WTC11 (cell line): ENCODE results near the gene TMC3. TPM values are rescaled to one million over a fixed set of nuclear protein-coding genes. Genes with fewer than 3 reads are reported as not detected.

ENCODE experiments used
- ATAC-seq: fragments of 200-7000 bp; cut with Tn5 transposase; 2 replicates; pipeline ENCODE4 v1.10.0; 2021; ENCODE audit warnings: mild to moderate bottlenecking, moderate library complexity
- CTCF ChIA-PET: fragments of 300-600 bp; sonication (Branson Sonifier 250); formaldehyde crosslinking; loops from one replicate; lab custom pipeline; 2021; ENCODE audit warnings: antibody characterized with exemption; lab: Charles Lee
- POLR2A ChIA-PET: fragments of 350-600 bp; sonication (Branson Sonifier 250); formaldehyde crosslinking; loops from one replicate; lab custom pipeline; 2021; ENCODE audit warnings: antibody characterized with exemption; lab: Charles Lee
- DNase-seq: peaks from one replicate; pipeline ENCODE4 v3.0.0; 2021; ENCODE audit warnings: low spot score
- H3K27ac Mint-ChIP-seq: 2 replicates; pipeline ENCODE4 v1.8.0; 2021; ENCODE audit warnings: mixed read lengths
- H3K27me3 Mint-ChIP-seq: 2 replicates; pipeline ENCODE4 v1.8.0; 2021; ENCODE audit warnings: low read depth, mild to moderate bottlenecking, moderate library complexity, mixed read lengths
- H3K36me3 Mint-ChIP-seq: 2 replicates; pipeline ENCODE4 v1.8.0; 2021; ENCODE audit warnings: mixed read lengths
- H3K4me1 Mint-ChIP-seq: 2 replicates; pipeline ENCODE4 v1.8.0; 2022; ENCODE audit warnings: mixed read lengths
- H3K4me3 Mint-ChIP-seq: 2 replicates; pipeline ENCODE4 v1.8.0; 2021; ENCODE audit warnings: mild to moderate bottlenecking, moderate library complexity, mixed read lengths
- H3K9me3 Mint-ChIP-seq: 2 replicates; pipeline ENCODE4 v1.8.0; 2021; ENCODE audit warnings: mixed read lengths
- CREB1 ChIP-seq: sonication (generic); formaldehyde crosslinking; IDR thresholded peaks from 2 replicates; pipeline ENCODE4 v1.8.0; 2023; ENCODE audit warnings: mild to moderate bottlenecking, missing genetic modification reagents
- FOXP1 ChIP-seq: sonication (generic); formaldehyde crosslinking; IDR thresholded peaks from 2 replicates; pipeline ENCODE4 v1.8.0; 2022; ENCODE audit warnings: missing genetic modification reagents, mild to moderate bottlenecking, moderate library complexity, borderline replicate concordance
- GTF2I ChIP-seq: fragments of 250-450 bp; sonication (Bioruptor Pico); conservative IDR thresholded peaks from 2 replicates; pipeline ENCODE4 v1.4.0; 2021; ENCODE audit warnings: mild to moderate bottlenecking
- NR2C2 ChIP-seq: sonication (generic); formaldehyde crosslinking; IDR thresholded peaks from 2 replicates; pipeline ENCODE4 v1.8.0; 2022; ENCODE audit warnings: mild to moderate bottlenecking, missing genetic modification reagents
- OVOL2 ChIP-seq: fragments of 250-450 bp; sonication (Bioruptor Pico); IDR thresholded peaks from 2 replicates; pipeline ENCODE4 v1.9.0; 2021; ENCODE audit warnings: mild to moderate bottlenecking, borderline replicate concordance
- RORB ChIP-seq: fragments of 250-450 bp; sonication (Bioruptor Pico); IDR thresholded peaks from 2 replicates; pipeline ENCODE4 v1.9.0; 2021; ENCODE audit warnings: mild to moderate bottlenecking
- SP1 ChIP-seq: sonication (generic); formaldehyde crosslinking; conservative IDR thresholded peaks from 2 replicates; pipeline ENCODE4 v1.8.1; 2022; ENCODE audit warnings: missing genetic modification reagents
- TCF7 ChIP-seq: sonication (generic); formaldehyde crosslinking; IDR thresholded peaks from 2 replicates; pipeline ENCODE4 v1.8.0; 2022; ENCODE audit warnings: mild to moderate bottlenecking, low read depth, missing genetic modification reagents, moderate library complexity
- TP53 ChIP-seq: sonication (generic); formaldehyde crosslinking; IDR thresholded peaks from 2 replicates; pipeline ENCODE4 v1.8.1; 2023; ENCODE audit warnings: mild to moderate bottlenecking, missing genetic modification reagents
- ZNF317 ChIP-seq: sonication (generic); formaldehyde crosslinking; IDR thresholded peaks from 2 replicates; pipeline ENCODE4 v1.8.1; 2023; ENCODE audit warnings: low read depth, mild to moderate bottlenecking, moderate library complexity, missing genetic modification reagents, borderline replicate concordance
- total RNA-seq: library from RNA; stranded (reverse); gene quantifications from 3 replicates; pipeline ENCODE4 v1.2.3, GENCODE V29; 2021
- TF ChIP-seq, protein P1 (sequence below): sonication (generic); formaldehyde crosslinking; IDR thresholded peaks from 2 replicates; pipeline ENCODE4 v1.8.0; 2022; ENCODE audit warnings: mild to moderate bottlenecking, missing genetic modification reagents
- TF ChIP-seq, protein P2 (sequence below): fragments of 250-450 bp; sonication (Bioruptor Pico); IDR thresholded peaks from 2 replicates; pipeline ENCODE4 v1.9.0; 2021; ENCODE audit warnings: mild to moderate bottlenecking
- TF ChIP-seq, protein P3 (sequence below): sonication (generic); formaldehyde crosslinking; IDR thresholded peaks from 2 replicates; pipeline ENCODE4 v1.8.1; 2023; ENCODE audit warnings: mild to moderate bottlenecking, missing genetic modification reagents, borderline replicate concordance
- TF ChIP-seq, protein P4 (sequence below): sonication (generic); formaldehyde crosslinking; IDR thresholded peaks from 2 replicates; pipeline ENCODE4 v1.8.0; 2022; ENCODE audit warnings: mild to moderate bottlenecking, missing genetic modification reagents
- TF ChIP-seq, protein P5 (sequence below): fragments of 200-600 bp; IDR thresholded peaks from 2 replicates; pipeline ENCODE4 v1.8.0; 2022; ENCODE audit warnings: antibody characterized with exemption
- TF ChIP-seq, protein P6 (sequence below): sonication (generic); formaldehyde crosslinking; conservative IDR thresholded peaks from 2 replicates; pipeline ENCODE4 v1.8.1; 2022; ENCODE audit warnings: mild to moderate bottlenecking, missing genetic modification reagents
- TF ChIP-seq, protein P7 (sequence below): sonication (generic); formaldehyde crosslinking; IDR thresholded peaks from 2 replicates; pipeline ENCODE4 v1.8.0; 2023; ENCODE audit warnings: missing genetic modification reagents
- TF ChIP-seq, protein P8 (sequence below): sonication (generic); formaldehyde crosslinking; IDR thresholded peaks from 2 replicates; pipeline ENCODE4 v1.8.1; 2023; ENCODE audit warnings: mild to moderate bottlenecking, moderate library complexity, missing genetic modification reagents

The TMC3 gene
- total RNA-seq, 1 experiment from 2014 or later: not detected

DNA sequence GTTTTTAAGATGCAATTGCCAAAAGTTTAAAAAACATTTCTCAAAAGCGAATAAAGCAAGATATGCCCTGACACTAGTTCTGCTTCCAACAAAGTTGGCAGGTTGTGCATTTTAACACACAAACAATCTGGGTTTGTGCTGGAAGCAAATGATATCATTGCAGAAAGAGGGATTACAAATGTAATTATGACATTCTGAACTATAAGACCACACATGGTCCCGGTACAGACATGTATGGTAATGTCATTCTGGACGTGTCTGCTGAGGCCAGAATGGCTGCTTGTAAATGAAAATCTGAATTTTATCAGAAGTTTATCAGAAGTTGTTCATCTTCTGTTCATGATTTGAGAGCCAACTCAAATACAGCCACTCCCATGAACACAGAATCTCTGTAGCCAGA lies 10.7 kb downstream of the TMC3 start:
- ATAC-seq (no peak), DNase-seq (no peak)
- no peak overlapping the region for H3K27ac Mint-ChIP-seq
- H3K36me3 Mint-ChIP-seq: no peaks in the 10 kb centered on the region
- no peak overlapping the region for H3K4me3 Mint-ChIP-seq
- H3K9me3 Mint-ChIP-seq: no peaks in the 10 kb centered on the region
- ChIA-PET CTCF (no interaction called here), POLR2A (no interaction called here)
- TF ChIP-seq GTF2I (no peak), TP53 (CRISPR knock-in tag) (no peak), OVOL2 (CRISPR knock-in tag) (no peak), NR2C2 (CRISPR knock-in tag) (no peak), CREB1 (CRISPR knock-in tag) (no peak), FOXP1 (CRISPR knock-in tag) (no peak), SP1 (CRISPR knock-in tag) (no peak), TCF7 (CRISPR knock-in tag) (no peak)
- TF ChIP-seq, protein P1, sequence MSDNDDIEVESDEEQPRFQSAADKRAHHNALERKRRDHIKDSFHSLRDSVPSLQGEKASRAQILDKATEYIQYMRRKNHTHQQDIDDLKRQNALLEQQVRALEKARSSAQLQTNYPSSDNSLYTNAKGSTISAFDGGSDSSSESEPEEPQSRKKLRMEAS (CRISPR knock-in tag): no peak
- TF ChIP-seq, protein P2, sequence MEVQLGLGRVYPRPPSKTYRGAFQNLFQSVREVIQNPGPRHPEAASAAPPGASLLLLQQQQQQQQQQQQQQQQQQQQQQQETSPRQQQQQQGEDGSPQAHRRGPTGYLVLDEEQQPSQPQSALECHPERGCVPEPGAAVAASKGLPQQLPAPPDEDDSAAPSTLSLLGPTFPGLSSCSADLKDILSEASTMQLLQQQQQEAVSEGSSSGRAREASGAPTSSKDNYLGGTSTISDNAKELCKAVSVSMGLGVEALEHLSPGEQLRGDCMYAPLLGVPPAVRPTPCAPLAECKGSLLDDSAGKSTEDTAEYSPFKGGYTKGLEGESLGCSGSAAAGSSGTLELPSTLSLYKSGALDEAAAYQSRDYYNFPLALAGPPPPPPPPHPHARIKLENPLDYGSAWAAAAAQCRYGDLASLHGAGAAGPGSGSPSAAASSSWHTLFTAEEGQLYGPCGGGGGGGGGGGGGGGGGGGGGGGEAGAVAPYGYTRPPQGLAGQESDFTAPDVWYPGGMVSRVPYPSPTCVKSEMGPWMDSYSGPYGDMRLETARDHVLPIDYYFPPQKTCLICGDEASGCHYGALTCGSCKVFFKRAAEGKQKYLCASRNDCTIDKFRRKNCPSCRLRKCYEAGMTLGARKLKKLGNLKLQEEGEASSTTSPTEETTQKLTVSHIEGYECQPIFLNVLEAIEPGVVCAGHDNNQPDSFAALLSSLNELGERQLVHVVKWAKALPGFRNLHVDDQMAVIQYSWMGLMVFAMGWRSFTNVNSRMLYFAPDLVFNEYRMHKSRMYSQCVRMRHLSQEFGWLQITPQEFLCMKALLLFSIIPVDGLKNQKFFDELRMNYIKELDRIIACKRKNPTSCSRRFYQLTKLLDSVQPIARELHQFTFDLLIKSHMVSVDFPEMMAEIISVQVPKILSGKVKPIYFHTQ: no peak
- TF ChIP-seq, protein P3, sequence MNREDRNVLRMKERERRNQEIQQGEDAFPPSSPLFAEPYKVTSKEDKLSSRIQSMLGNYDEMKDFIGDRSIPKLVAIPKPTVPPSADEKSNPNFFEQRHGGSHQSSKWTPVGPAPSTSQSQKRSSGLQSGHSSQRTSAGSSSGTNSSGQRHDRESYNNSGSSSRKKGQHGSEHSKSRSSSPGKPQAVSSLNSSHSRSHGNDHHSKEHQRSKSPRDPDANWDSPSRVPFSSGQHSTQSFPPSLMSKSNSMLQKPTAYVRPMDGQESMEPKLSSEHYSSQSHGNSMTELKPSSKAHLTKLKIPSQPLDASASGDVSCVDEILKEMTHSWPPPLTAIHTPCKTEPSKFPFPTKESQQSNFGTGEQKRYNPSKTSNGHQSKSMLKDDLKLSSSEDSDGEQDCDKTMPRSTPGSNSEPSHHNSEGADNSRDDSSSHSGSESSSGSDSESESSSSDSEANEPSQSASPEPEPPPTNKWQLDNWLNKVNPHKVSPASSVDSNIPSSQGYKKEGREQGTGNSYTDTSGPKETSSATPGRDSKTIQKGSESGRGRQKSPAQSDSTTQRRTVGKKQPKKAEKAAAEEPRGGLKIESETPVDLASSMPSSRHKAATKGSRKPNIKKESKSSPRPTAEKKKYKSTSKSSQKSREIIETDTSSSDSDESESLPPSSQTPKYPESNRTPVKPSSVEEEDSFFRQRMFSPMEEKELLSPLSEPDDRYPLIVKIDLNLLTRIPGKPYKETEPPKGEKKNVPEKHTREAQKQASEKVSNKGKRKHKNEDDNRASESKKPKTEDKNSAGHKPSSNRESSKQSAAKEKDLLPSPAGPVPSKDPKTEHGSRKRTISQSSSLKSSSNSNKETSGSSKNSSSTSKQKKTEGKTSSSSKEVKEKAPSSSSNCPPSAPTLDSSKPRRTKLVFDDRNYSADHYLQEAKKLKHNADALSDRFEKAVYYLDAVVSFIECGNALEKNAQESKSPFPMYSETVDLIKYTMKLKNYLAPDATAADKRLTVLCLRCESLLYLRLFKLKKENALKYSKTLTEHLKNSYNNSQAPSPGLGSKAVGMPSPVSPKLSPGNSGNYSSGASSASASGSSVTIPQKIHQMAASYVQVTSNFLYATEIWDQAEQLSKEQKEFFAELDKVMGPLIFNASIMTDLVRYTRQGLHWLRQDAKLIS (CRISPR knock-in tag): no peak
- TF ChIP-seq, protein P4, sequence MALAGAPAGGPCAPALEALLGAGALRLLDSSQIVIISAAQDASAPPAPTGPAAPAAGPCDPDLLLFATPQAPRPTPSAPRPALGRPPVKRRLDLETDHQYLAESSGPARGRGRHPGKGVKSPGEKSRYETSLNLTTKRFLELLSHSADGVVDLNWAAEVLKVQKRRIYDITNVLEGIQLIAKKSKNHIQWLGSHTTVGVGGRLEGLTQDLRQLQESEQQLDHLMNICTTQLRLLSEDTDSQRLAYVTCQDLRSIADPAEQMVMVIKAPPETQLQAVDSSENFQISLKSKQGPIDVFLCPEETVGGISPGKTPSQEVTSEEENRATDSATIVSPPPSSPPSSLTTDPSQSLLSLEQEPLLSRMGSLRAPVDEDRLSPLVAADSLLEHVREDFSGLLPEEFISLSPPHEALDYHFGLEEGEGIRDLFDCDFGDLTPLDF (CRISPR knock-in tag): no peak
- TF ChIP-seq, protein P5, sequence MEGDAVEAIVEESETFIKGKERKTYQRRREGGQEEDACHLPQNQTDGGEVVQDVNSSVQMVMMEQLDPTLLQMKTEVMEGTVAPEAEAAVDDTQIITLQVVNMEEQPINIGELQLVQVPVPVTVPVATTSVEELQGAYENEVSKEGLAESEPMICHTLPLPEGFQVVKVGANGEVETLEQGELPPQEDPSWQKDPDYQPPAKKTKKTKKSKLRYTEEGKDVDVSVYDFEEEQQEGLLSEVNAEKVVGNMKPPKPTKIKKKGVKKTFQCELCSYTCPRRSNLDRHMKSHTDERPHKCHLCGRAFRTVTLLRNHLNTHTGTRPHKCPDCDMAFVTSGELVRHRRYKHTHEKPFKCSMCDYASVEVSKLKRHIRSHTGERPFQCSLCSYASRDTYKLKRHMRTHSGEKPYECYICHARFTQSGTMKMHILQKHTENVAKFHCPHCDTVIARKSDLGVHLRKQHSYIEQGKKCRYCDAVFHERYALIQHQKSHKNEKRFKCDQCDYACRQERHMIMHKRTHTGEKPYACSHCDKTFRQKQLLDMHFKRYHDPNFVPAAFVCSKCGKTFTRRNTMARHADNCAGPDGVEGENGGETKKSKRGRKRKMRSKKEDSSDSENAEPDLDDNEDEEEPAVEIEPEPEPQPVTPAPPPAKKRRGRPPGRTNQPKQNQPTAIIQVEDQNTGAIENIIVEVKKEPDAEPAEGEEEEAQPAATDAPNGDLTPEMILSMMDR: no peak
- TF ChIP-seq, protein P6, sequence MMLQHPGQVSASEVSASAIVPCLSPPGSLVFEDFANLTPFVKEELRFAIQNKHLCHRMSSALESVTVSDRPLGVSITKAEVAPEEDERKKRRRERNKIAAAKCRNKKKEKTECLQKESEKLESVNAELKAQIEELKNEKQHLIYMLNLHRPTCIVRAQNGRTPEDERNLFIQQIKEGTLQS (CRISPR knock-in tag): no peak
- H3K27me3 Mint-ChIP-seq: no peaks in the 10 kb centered on the region
- H3K4me1 Mint-ChIP-seq: no peaks in the 10 kb centered on the region

DNA sequence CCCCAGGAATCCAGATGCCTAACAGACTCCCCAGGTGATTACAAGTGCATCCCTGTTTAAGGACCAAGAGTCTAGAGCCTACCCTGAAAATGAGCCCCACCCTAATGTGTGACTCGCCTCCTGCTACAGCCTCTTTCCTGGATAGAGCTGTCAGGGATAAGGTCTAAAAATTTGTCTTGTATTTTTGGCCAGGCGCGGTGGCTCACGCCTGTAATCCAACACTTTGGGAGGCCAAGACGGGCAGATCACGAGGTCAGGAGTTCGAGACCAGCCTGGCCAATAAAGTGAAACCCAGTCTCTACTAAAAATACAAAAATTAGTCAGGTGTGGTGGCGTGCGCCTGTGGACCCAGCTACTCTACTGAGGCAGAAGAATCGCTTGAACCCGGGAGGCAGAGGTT lies 11.2 kb downstream of the TMC3 start:
- Mint-ChIP-seq H3K27me3 (no peaks in the 10 kb centered on the region), H3K4me1 (no peaks in the 10 kb centered on the region), H3K36me3 (no peaks in the 10 kb centered on the region), H3K4me3 (no peak overlapping the region), H3K9me3 (no peaks in the 10 kb centered on the region), H3K27ac (no peak overlapping the region)
- ChIA-PET POLR2A (no interaction called here), CTCF (interaction anchor here (0.6 to 1.2 kb wide), 2 partner anchors 97 to 388 kb away, joined by 3 to 4 read pairs; no protein-coding TSS in a partner anchor)
- ATAC-seq: no peak
- DNase-seq: no peak
- TF ChIP-seq GTF2I (no peak), ZNF317 (CRISPR knock-in tag) (no peak), RORB (no peak)
- TF ChIP-seq, protein P7, sequence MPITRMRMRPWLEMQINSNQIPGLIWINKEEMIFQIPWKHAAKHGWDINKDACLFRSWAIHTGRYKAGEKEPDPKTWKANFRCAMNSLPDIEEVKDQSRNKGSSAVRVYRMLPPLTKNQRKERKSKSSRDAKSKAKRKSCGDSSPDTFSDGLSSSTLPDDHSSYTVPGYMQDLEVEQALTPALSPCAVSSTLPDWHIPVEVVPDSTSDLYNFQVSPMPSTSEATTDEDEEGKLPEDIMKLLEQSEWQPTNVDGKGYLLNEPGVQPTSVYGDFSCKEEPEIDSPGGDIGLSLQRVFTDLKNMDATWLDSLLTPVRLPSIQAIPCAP (CRISPR knock-in tag): no peak
- TF ChIP-seq, protein P3 (CRISPR knock-in tag): no peak
- TF ChIP-seq, protein P8, sequence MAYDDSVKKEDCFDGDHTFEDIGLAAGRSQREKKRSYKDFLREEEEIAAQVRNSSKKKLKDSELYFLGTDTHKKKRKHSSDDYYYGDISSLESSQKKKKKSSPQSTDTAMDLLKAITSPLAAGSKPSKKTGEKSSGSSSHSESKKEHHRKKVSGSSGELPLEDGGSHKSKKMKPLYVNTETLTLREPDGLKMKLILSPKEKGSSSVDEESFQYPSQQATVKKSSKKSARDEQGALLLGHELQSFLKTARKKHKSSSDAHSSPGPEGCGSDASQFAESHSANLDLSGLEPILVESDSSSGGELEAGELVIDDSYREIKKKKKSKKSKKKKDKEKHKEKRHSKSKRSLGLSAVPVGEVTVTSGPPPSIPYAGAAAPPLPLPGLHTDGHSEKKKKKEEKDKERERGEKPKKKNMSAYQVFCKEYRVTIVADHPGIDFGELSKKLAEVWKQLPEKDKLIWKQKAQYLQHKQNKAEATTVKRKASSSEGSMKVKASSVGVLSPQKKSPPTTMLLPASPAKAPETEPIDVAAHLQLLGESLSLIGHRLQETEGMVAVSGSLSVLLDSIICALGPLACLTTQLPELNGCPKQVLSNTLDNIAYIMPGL (CRISPR knock-in tag): no peak
